K562 (cell line): ENCODE results near the gene SYF2. TPM values are rescaled to one million over a fixed set of nuclear protein-coding genes. Genes with fewer than 3 reads are reported as not detected.

Experiments used
- CREBBP ChIP-seq: IDR thresholded peaks from one replicate; pipeline ENCODE4 v1.6.1; 2012; ENCODE audit warnings: low read depth, mild to moderate bottlenecking, control low read depth, inconsistent platforms, low read length
- ELF1 ChIP-seq: fragments of 200-800 bp; sonication (Bioruptor generic); IDR thresholded peaks from 2 replicates; pipeline ENCODE4 v1.6.1; 2016; ENCODE audit warnings: missing genetic modification characterization, missing compliant biosample characterization
- ETV6 ChIP-seq, 3 experiments: fragments of 150-350 bp in 1 of 3; sonication (generic) in 1 of 3; formaldehyde crosslinking in 1 of 3; IDR thresholded peaks; 2 replicates each; pipeline versions ENCODE4 v1.6.1 to v1.8.0; 2014 to 2022; ENCODE audit warnings: borderline replicate concordance in 2 of 3, low read depth in 2 of 3, antibody characterized with exemption in 1 of 3, low read length in 1 of 3, mild to moderate bottlenecking in 1 of 3, missing genetic modification reagents in 1 of 3
- HDAC3 ChIP-seq: fragments of 450-650 bp; IDR thresholded peaks from 2 replicates; pipeline ENCODE4 v1.6.1; 2018; ENCODE audit warnings: borderline replicate concordance, mild to moderate bottlenecking, moderate library complexity; ENCODE audit not compliant: partially characterized antibody
- HEY1 ChIP-seq: fragments of 250-450 bp; sonication (Bioruptor Pico); IDR thresholded peaks from 2 replicates; pipeline ENCODE4 v1.5.0; 2020; ENCODE audit warnings: mild to moderate bottlenecking, moderate library complexity, borderline replicate concordance
- HNRNPLL ChIP-seq: fragments of 200-400 bp; formaldehyde crosslinking; IDR thresholded peaks from 2 replicates; pipeline ENCODE4 v1.6.1; 2017; ENCODE audit warnings: low read length, low read depth, mild to moderate bottlenecking; ENCODE audit not compliant: poor library complexity, severe bottlenecking
- JUND ChIP-seq, 2 experiments: IDR thresholded peaks; 2 replicates in 1 of 2; 3 replicates in 1 of 2; pipeline ENCODE4 v1.6.1; 2011; ENCODE audit warnings: borderline replicate concordance in 2 of 2, low read depth in 2 of 2, low read length in 2 of 2, improper control_type of control experiment in 1 of 2, missing biosample characterization in 1 of 2, missing genetic modification characterization in 1 of 2, missing genetic modification reagents in 1 of 2
- L3MBTL2 ChIP-seq: fragments of 450-650 bp; IDR thresholded peaks from 2 replicates; pipeline ENCODE4 v1.6.1; 2016; ENCODE audit warnings: mild to moderate bottlenecking, moderate library complexity
- MAFG ChIP-seq: fragments of 450-650 bp; conservative IDR thresholded peaks from 2 replicates; pipeline ENCODE4 v1.6.1; 2016; ENCODE audit warnings: missing genetic modification characterization, missing compliant biosample characterization
- MCM2 ChIP-seq: fragments of 450-650 bp; IDR thresholded peaks from 2 replicates; pipeline ENCODE4 v1.6.1; 2017; ENCODE audit warnings: low read depth, mild to moderate bottlenecking
- NCOA2 ChIP-seq, 2 experiments: fragments of 450-650 bp; IDR thresholded peaks; 2 replicates each; pipeline ENCODE4 v1.6.1; 2018; ENCODE audit warnings: mild to moderate bottlenecking in 2 of 2, moderate library complexity in 1 of 2; ENCODE audit not compliant: partially characterized antibody in 2 of 2
- NFXL1 ChIP-seq: fragments of 450-650 bp; formaldehyde crosslinking; IDR thresholded peaks from 2 replicates; pipeline ENCODE4 v1.4.0; 2021; ENCODE audit warnings: mild to moderate bottlenecking
- NFYB ChIP-seq: IDR thresholded peaks from 2 replicates; pipeline ENCODE4 v1.6.1; 2011; ENCODE audit warnings: mild to moderate bottlenecking, moderate library complexity; ENCODE audit not compliant: insufficient read length; ENCODE audit errors: extremely low read depth
- NR2F6 ChIP-seq: fragments of 450-650 bp; formaldehyde crosslinking; IDR thresholded peaks from 2 replicates; pipeline ENCODE4 v1.4.0; 2020; ENCODE audit warnings: mild to moderate bottlenecking
- PTTG1 ChIP-seq: fragments of 450-650 bp; IDR thresholded peaks from 2 replicates; pipeline ENCODE4 v1.6.1; 2016; ENCODE audit warnings: low read depth, mild to moderate bottlenecking, missing genetic modification characterization, missing compliant biosample characterization
- SMAD3 ChIP-seq: fragments of 450-650 bp; formaldehyde crosslinking; conservative IDR thresholded peaks from 2 replicates; pipeline ENCODE4 v1.4.0; 2020; ENCODE audit warnings: mild to moderate bottlenecking
- SMARCE1 ChIP-seq: fragments of 450-650 bp; IDR thresholded peaks from 2 replicates; pipeline ENCODE4 v1.7.1; 2016; ENCODE audit warnings: mild to moderate bottlenecking
- TARDBP ChIP-seq: fragments of 450-650 bp; IDR thresholded peaks from 2 replicates; pipeline ENCODE4 v1.6.1; 2016
- ZNF239 ChIP-seq: fragments of 250-450 bp; sonication (Bioruptor Pico); IDR thresholded peaks from 2 replicates; pipeline ENCODE4 v1.4.0; 2020; ENCODE audit warnings: mild to moderate bottlenecking
- ZNF263 ChIP-seq: sonication (generic); formaldehyde crosslinking; IDR thresholded peaks from 2 replicates; pipeline ENCODE4 v1.8.0; 2022; ENCODE audit warnings: mild to moderate bottlenecking, missing genetic modification reagents, borderline replicate concordance
- ZNF586 ChIP-seq: fragments of 450-650 bp; formaldehyde crosslinking; conservative IDR thresholded peaks from 2 replicates; pipeline ENCODE4 v1.4.0; 2020; ENCODE audit warnings: mild to moderate bottlenecking, moderate library complexity
- ZNF830 ChIP-seq: fragments of 250-450 bp; sonication (Bioruptor Pico); IDR thresholded peaks from 2 replicates; pipeline ENCODE4 v1.5.0; 2021; ENCODE audit warnings: mild to moderate bottlenecking
- polyA plus RNA-seq, 8 experiments: library from polyadenylated mRNA; depleted of rRNA in 4 of 8; stranded (reverse) in 5 of 8; unstranded in 3 of 8; fragments of >200 nt; fragmentation: Nextera tagmentation in 2 of 8; fragmentation: Illumina TruSeq in 1 of 8; extraction: Ambion mirVana in 2 of 8; extraction: Trizol in 1 of 8; gene quantifications; 2 replicates each; pipeline versions ENCODE4 v1.2.1 to v1.2.3, GENCODE V29; 2011 to 2014; ENCODE audit warnings: inconsistent platforms in 1 of 8, missing spikeins in 1 of 8
- total RNA-seq, 7 experiments: library from RNA; depleted of rRNA in 6 of 7; stranded (reverse); fragments of >200 nt in 6 of 7; fragmentation: Illumina TruSeq in 2 of 7; extraction: Trizol in 2 of 7; gene quantifications; 2 replicates each; pipeline versions ENCODE4 v1.2.1 to v1.2.3, GENCODE V29; 2011 to 2021; ENCODE audit warnings: low replicate concordance in 1 of 7
- TF ChIP-seq, protein P1 (sequence below): sonication (generic); formaldehyde crosslinking; IDR thresholded peaks from 2 replicates; pipeline ENCODE4 v1.8.1; 2023; ENCODE audit warnings: mild to moderate bottlenecking, missing genetic modification reagents
- TF ChIP-seq, protein P2 (sequence below): fragments of 450-650 bp; IDR thresholded peaks from 2 replicates; pipeline ENCODE4 v1.6.1; 2016; ENCODE audit warnings: mild to moderate bottlenecking
- TF ChIP-seq, protein P3 (sequence below): sonication (generic); IDR thresholded peaks from 2 replicates; pipeline ENCODE4 v1.6.1; 2016

The SYF2 gene
- total and polyA plus RNA-seq, 9 of the 15 experiments (the other 6 are each of a cell fraction or from before 2014, with no cell fraction given): 20.9 to 69.0 (median 43.2) TPM

DNA sequence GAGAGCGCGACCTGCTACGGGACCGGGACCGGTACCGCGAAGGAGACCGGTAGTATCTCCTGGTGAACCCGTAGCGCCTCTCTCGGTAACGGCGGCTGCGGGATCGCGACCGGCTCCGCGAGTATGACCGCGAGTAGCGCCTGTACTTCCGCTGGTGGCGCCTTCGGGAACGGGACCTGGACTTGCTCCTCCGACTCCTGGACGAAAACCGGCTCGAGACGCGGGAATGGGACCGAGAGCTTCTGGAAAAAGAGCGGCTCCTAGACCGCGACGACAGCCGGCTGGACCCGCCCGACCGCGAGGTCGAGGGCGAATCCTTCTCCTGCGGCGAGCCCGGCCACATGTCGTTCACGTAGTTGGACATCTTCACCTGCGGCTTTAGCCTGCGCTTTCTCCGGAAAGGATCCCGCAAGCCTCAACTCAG, 14.3 kb upstream of the SYF2 start (continued):
- TF ChIP-seq, protein P1, sequence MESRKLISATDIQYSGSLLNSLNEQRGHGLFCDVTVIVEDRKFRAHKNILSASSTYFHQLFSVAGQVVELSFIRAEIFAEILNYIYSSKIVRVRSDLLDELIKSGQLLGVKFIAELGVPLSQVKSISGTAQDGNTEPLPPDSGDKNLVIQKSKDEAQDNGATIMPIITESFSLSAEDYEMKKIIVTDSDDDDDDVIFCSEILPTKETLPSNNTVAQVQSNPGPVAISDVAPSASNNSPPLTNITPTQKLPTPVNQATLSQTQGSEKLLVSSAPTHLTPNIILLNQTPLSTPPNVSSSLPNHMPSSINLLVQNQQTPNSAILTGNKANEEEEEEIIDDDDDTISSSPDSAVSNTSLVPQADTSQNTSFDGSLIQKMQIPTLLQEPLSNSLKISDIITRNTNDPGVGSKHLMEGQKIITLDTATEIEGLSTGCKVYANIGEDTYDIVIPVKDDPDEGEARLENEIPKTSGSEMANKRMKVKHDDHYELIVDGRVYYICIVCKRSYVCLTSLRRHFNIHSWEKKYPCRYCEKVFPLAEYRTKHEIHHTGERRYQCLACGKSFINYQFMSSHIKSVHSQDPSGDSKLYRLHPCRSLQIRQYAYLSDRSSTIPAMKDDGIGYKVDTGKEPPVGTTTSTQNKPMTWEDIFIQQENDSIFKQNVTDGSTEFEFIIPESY (CRISPR knock-in tag): 0 out of 2 replicates have a peak, but pooled peaks have one; percentile 37
- TF ChIP-seq L3MBTL2 (no peak), ZNF239 (no peak), NFYB (no peak), ELF1 (tag) (no peak), NCOA2 (IDR thresholded peaks at IDR 0.05; ENCODE audit: partially characterized antibody in 2 of 2) (no peak), ZNF830 (peak; percentile 31; the same call in 1 of the 2 replicates), NR2F6 (CRISPR knock-in tag) (no peak), ZNF586 (CRISPR knock-in tag) (no peak), MCM2 (no peak), HNRNPLL (peak; percentile 96), CREBBP (no peak), ZNF263 (CRISPR knock-in tag) (no peak), JUND (IDR thresholded peaks at IDR 0.05; ENCODE audit: borderline replicate concordance, low read depth, low read length) (no peak), JUND (tag; IDR thresholded peaks at IDR 0.05; ENCODE audit: borderline replicate concordance, low read depth, low read length) (no peak; the same call in 2 of the 3 replicates), HEY1 (CRISPR knock-in tag) (no peak), TARDBP (no peak), NFXL1 (no peak), SMAD3 (CRISPR knock-in tag) (no peak), MAFG (tag) (no peak), HDAC3 (no peak), ETV6 (IDR thresholded peaks at IDR 0.05; ENCODE audit: borderline replicate concordance in 1 of 2, low read depth in 2 of 2, low read length in 1 of 2) (0 out of 4 replicates have a peak, but pooled peaks of 1 of the 2 experiments have one; percentile 6), ETV6 (CRISPR knock-in tag; IDR thresholded peaks at IDR 0.05; ENCODE audit: borderline replicate concordance) (no peak), SMARCE1 (no peak), PTTG1 (no peak)
- TF ChIP-seq, protein P2, sequence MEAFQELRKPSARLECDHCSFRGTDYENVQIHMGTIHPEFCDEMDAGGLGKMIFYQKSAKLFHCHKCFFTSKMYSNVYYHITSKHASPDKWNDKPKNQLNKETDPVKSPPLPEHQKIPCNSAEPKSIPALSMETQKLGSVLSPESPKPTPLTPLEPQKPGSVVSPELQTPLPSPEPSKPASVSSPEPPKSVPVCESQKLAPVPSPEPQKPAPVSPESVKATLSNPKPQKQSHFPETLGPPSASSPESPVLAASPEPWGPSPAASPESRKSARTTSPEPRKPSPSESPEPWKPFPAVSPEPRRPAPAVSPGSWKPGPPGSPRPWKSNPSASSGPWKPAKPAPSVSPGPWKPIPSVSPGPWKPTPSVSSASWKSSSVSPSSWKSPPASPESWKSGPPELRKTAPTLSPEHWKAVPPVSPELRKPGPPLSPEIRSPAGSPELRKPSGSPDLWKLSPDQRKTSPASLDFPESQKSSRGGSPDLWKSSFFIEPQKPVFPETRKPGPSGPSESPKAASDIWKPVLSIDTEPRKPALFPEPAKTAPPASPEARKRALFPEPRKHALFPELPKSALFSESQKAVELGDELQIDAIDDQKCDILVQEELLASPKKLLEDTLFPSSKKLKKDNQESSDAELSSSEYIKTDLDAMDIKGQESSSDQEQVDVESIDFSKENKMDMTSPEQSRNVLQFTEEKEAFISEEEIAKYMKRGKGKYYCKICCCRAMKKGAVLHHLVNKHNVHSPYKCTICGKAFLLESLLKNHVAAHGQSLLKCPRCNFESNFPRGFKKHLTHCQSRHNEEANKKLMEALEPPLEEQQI: no peak
- TF ChIP-seq, protein P3, sequence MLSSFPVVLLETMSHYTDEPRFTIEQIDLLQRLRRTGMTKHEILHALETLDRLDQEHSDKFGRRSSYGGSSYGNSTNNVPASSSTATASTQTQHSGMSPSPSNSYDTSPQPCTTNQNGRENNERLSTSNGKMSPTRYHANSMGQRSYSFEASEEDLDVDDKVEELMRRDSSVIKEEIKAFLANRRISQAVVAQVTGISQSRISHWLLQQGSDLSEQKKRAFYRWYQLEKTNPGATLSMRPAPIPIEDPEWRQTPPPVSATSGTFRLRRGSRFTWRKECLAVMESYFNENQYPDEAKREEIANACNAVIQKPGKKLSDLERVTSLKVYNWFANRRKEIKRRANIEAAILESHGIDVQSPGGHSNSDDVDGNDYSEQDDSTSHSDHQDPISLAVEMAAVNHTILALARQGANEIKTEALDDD: no peak
